Islet of Langerhans (tissue), 1 donor: ENCODE measurements around the gene DISP1.
A peak's percentile ranks its signal among the peaks of the same experiment; 100 is the strongest.

Source experiments
- FAIRE-seq: peaks from one replicate; lab custom pipeline; 2011; peaks lifted over from hg19 to GRCh38; lab: Jason Lieb, UNC

The DISP1 gene

GRCh38 chr1:222814536-222815439, at the start of gene DISP1:
Gene DISP1 (plus strand): TSS chr1:222815039. CDS start chr1:222942824, 127,785 bp downstream.
- FAIRE-seq, result peak; percentile 85

- no peak for FAIRE-seq
Measured at GRCh38 chr1:222767152-222767571, 47.7 kb upstream of the DISP1 start.

DNA sequence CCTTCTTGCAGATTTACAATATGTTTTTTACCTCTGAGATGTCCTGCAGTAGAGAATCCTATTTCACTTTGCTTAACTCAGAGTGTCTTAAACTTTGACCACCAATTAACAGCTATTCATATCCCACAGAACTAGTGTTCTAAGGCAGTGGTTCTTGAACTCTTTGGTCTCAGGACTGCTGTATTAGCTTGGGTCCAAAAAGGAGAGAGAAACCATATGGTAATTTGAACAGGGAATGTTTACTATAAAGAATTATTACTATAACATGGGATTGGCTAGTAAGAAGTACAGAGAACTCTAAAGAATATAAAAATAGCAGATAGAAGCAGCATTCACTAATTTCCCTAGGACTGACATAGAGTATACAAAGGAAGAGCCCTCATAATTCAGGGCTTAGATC, 46.2 kb upstream of the DISP1 start:
- no peak for FAIRE-seq

GRCh38 chr1:222769181-222769580, 45.7 kb upstream of the DISP1 start:
- FAIRE-seq, result no peak

GRCh38 chr1:222769971-222770620, 44.7 kb upstream of the DISP1 start:
- FAIRE-seq, result no peak

DNA sequence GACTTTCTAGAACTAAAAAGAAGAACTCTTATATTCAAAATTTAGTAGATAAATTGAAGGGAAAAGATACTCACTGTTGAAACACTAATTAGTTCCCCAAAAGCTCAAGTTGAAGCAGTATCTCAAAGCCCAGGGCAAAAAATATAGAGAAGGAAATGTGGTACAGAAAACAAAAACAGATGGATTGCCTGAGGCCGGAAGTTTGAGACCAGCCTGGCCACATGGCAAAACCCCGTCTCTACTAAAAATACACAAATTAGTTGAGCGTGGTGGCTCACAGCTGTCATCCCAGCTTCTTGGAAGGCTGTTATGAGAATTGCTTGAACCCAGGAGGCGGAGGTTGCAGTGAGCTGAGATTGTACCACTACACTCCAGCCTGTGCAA, 41.9 kb upstream of the DISP1 start:
- FAIRE-seq, result no peak

- no peak for FAIRE-seq
Measured at GRCh38 chr1:222777463-222777862, 37.4 kb upstream of the DISP1 start.

- FAIRE-seq, result peak; percentile 41
Measured at GRCh38 chr1:222777977-222778376, 36.9 kb upstream of the DISP1 start.

DNA sequence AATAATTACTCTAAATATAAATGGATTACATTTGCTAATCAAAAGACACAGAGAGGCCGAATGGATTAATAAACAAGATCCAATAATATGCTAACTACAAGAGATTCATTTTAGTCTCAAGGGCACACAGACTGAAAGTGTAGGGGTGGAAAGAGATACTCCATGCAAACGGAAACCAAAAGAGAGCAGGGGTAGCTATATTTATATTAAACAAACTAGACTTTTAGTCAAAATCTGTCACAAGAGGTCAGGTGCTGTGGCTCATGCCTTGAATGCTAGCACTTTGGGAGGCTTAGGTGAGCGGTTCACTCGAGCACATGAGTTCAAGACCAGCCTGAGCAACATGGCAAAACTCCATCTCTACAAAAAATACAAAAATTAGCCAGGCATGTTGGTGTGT, 33.6 kb upstream of the DISP1 start:
- no peak for FAIRE-seq

- FAIRE-seq, result no peak
Measured at GRCh38 chr1:222783051-222783450, 31.8 kb upstream of the DISP1 start.

- FAIRE-seq, result peak; percentile 24
Measured at GRCh38 chr1:222784371-222784770, 30.5 kb upstream of the DISP1 start.

- no peak for FAIRE-seq
Measured at GRCh38 chr1:222784916-222785315, 29.9 kb upstream of the DISP1 start.

DNA sequence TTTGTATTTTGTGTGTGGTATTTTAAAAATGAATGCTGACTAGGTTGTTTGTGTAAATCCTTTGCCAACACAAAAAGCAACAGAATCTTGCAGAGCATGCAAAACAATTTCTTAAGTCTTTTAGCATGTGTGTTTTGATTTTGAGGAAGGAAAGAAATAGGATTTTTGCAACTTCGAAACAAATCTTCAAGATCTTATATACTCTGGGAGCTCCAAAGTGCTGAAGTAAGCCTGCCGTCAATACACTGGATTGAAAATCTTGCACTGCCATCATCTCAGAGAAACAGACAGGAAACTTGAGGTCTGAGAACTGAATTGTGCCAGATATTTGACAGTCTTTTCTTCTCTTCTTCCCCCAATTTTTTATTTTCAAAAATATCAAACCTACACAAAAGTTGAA, 29.3 kb upstream of the DISP1 start:
- no peak for FAIRE-seq

DNA sequence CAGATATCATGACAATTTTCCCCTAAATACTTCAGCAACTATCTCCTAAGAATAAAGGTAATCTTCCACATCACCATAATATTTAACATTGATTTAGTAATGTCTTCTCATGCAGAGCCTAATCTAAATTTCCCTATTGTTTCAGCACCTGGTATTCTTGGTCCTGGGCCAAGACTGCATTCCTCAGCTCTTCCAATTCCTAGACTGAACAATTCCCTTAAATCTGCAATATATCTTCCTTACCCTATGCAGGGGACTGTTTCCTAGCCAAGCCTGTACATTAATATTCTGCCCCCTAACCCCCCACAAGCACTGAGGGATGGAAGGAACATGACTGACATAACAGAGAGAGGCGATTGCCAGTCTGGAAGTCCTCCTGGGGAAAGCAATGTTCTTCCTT, 28.7 kb upstream of the DISP1 start:
- FAIRE-seq, result no peak

GRCh38 chr1:222787729-222788128, 27.1 kb upstream of the DISP1 start:
- no peak for FAIRE-seq

DNA sequence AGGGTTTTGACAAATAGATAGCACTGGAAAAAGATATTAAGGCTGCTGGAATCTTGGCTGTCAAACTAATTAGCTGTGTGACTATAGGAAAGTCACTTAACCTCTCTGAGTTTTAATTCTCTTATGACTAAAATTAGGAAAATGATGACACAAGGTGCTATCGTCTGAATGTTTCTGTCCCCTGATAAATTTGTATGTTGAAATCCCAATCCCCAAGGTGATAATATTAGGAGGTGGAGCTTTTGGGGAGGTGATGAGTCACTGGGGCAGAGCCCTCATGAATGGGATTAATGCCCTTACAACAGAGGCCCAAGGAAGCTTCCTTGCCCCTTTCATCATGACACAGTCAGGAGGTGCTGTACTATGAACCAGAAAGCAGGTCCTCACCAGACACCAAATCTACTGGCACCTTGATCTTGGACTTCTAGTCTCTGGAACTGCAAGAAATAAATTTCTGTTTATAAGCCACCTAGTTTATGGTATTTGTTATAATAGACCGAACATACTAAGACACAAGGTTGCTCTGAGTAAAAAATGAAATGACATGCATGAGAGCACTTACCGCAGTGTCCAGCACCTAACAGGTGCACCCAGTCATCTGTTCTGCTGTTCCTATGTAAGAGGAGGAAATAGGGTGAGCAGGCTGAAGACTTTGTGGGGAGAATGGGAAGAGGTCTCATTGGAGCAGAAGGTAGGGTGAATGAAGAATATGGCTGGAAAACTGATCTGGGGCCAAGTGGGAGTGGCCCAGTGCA, 26.3 kb upstream of the DISP1 start:
- no peak for FAIRE-seq

DNA sequence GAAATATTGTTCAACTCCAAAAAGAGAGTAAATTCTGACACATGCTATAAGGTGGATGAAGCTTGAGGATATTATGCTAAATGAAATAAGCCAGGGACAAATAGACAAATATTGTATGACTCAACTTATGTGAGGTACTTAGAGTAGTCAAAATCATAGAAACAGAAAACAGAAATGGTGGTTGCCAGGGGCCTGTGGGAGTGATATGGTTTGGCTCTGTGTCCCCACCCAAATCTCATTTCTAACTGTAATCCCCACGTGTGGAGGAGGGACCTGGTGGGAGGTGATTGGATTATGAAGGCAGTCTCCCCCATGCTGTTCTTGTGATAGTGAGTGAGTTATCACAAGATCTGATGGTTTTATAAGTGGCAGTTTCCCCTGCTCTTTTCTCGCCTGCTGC, 24.7 kb upstream of the DISP1 start:
- no peak for FAIRE-seq

- no peak for FAIRE-seq
Measured at GRCh38 chr1:222790520-222790919, 24.3 kb upstream of the DISP1 start.

DNA sequence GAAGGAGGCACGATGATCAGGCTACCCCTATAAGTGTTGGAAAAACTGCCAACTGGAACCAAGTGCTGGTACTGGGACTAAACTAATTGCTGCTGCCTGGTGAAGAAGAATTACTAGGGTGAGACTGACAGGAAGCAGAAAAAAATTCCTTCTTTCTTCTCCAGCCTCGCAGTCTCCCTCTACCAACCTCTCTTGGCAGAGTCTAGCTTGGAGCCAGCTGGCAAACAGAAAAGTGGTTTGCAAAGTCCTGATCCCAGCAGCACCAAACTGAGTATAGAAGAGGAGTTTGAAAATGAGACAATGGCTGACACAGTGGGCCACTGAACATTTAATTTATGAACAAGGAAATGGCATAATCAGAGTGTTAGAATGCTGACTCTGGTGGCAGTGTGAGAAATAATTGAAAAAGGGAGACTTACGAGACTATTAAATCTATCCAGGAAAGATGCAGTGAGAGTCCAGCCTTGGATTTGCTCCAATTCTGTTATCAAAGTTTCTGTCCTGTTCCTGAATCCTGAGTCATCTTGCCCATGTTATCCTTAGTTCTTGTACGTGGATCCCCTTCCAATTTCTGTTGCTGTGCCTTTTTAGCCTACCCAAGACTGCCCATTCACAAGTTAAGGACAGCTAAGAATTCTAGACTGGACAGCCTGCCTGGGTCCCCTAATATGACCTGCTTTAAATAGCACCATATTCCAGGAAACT, 23.7 kb upstream of the DISP1 start:
- no peak for FAIRE-seq

DNA sequence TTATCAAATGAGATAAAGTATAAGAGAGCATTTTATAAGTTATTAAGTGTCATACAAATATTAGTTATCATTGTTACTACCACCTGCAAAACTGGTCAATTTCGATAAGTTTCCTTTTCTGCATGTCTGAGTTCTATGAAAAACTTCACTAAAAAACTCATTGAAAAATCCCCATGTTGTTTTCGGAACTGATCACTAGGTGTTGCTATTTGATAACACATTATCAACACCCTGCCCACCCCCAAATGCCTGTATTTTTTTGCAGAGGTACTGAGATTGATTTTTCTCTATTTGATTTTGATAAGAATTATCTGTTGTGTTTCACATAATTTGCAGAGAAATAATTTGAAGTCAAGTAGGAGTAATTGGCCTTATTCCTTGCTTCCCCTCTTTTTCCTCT, 22.1 kb upstream of the DISP1 start:
- peak; percentile 97 for FAIRE-seq

GRCh38 chr1:222794656-222795474, 20.0 kb upstream of the DISP1 start:
- FAIRE-seq, result no peak
